NCI-H1105 (cell line): ENCODE results near the gene PHTF2.
"Not testable (repeated sequence)": the region's sequence is repeated elsewhere in the genome, so short reads cannot be mapped to it uniquely, and the experiment has no call there.

Source experiments
- DNase-seq: peaks from one replicate; lab custom pipeline; 2025; lab: John Stamatoyannopoulos, UW

The PHTF2 gene

DNA sequence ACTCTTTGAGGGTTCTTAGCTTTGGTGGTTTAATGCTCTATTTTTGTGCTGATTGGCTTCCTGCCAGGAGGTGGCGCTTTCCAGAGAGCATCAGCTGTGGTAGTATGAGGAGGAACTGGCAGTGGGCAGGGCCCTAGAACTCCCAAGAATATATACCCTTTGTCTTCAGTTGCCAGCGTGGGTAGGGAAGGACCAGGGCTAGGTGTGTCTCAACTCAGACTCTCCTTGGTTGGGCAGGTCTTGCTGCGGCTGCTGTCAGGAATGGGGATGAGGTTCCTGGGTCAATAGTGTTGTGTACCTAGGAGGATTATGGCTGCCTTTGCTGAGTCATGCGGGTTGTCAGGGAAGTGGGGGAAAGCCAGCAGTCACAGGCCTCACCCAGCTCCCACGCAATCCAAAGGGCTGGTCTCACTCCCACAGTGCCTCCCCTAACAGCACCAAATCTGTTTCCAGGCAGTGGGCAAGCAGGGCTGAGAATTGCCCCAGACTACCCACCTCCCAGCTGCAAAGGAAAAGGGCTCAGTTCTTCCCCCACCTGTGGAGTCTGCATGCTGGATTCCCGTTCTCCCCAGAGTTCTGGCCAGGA lies 191.5 kb downstream of the PHTF2 start:
- DNase-seq, result no peak

- DNase-seq, result no peak
These were observed 193.1 kb downstream of the PHTF2 start for GRCh38 chr7:77991656-77992055.

- DNase-seq, result no peak
These were observed 195.3 kb downstream of the PHTF2 start for GRCh38 chr7:77993838-77994237.

GRCh38 chr7:77995717-77996116 lies 197.1 kb downstream of the PHTF2 start:
- no peak for DNase-seq

- not testable (repeated sequence) for DNase-seq
These were observed 200.6 kb downstream of the PHTF2 start for GRCh38 chr7:77999168-77999567.

DNA sequence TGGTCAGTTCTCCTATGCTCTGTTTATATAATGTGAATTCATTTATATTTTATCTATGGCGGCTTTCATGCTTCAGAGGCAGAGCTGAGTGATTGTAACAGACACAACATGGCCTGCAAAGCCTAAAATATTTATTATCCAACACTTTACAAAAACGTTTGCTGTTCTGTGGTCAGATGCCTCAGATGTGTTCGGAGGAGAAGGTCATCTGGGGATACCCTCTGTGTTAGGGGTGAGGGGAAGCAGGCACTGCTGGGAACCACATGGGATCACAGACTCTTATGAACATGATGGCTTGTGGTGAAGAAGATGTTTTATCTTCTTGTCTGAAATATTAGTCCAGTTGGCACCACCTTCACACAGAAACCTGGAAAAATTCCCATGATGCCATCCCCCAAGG lies 203.4 kb downstream of the PHTF2 start:
- no peak for DNase-seq

DNA sequence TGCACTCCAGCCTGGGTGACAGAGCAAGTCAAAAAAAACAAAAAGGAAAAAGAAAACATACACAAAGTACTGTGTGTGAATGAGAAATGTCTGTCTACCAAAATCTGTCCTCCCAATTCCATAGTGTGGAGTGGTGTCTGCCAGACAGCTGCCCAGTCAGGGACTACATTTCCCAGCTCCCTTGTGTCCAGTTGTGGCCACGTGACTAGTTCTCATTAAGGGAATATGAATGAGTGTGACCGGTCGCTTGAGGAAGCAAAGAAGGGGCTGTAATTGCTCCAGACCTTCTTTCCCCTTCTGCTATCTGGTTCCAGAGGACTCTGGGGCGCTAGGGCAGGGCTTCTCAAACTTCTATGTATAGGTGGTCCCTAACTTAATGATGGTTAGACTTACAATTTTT lies 204.1 kb downstream of the PHTF2 start:
- no peak for DNase-seq

DNA sequence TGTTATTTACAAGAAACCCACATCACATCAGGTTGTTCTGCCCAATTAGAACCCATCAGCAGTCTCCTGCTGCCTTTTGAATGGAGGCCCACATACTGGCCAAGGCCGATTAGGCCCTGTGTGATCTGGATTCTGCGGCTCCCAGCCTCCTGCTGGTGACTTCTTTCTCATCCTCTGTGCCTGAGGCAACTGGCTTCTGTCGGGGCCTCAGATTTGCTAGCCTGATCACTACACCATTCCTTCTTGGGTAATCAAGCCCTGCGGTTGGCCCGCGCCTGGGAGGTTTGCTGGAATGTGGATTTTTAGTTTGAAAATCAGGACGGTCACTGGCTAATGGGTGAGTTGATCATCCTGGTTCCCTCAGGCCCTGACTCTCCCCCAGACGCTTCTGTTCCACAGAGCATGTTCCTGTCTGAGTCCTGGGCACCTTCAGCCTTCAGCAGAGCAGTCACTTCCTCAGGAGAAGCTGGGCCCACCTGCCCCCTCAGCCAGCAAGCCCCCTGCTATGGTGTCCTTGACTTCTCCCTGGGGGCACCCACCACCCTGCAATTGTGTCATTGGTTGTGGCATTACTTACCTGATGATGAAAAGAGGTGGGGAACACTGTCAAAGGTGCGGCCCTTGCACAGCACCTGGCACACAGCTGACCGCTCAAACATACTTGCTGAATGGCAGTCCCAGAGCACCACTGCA lies 207.6 kb downstream of the PHTF2 start:
- DNase-seq, result no peak
